ENCODE results near the gene RAB35.

- TF ChIP-seq MYC (IDR thresholded peaks at IDR 0.05; ENCODE audit: borderline replicate concordance, low read length), result no peak
- TF ChIP-seq POLR2A (IDR thresholded peaks at IDR 0.05; ENCODE audit: low read length), result no peak
- TF ChIP-seq, protein P1, sequence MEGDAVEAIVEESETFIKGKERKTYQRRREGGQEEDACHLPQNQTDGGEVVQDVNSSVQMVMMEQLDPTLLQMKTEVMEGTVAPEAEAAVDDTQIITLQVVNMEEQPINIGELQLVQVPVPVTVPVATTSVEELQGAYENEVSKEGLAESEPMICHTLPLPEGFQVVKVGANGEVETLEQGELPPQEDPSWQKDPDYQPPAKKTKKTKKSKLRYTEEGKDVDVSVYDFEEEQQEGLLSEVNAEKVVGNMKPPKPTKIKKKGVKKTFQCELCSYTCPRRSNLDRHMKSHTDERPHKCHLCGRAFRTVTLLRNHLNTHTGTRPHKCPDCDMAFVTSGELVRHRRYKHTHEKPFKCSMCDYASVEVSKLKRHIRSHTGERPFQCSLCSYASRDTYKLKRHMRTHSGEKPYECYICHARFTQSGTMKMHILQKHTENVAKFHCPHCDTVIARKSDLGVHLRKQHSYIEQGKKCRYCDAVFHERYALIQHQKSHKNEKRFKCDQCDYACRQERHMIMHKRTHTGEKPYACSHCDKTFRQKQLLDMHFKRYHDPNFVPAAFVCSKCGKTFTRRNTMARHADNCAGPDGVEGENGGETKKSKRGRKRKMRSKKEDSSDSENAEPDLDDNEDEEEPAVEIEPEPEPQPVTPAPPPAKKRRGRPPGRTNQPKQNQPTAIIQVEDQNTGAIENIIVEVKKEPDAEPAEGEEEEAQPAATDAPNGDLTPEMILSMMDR (IDR thresholded peaks at IDR 0.05), result no peak
- TF ChIP-seq POLR2AphosphoS2 (conservative IDR thresholded peaks at IDR 0.05; ENCODE audit: low read length), result no peak
- no peak for TF ChIP-seq HMGXB4 (CRISPR knock-in tag; IDR thresholded peaks at IDR 0.05; ENCODE audit: borderline replicate concordance)
- TF ChIP-seq HOXA7 (CRISPR knock-in tag; IDR thresholded peaks at IDR 0.05), result no peak
- TF ChIP-seq EHMT2 (IDR thresholded peaks at IDR 0.05; ENCODE audit: low read depth), result no peak
- TF ChIP-seq EP300 (IDR thresholded peaks at IDR 0.05), result no peak
- TF ChIP-seq CHD2 (IDR thresholded peaks at IDR 0.05; ENCODE audit: low read length, partially characterized antibody), result no peak
- no peak for TF ChIP-seq MAX (IDR thresholded peaks at IDR 0.05)
- TF ChIP-seq REST (IDR thresholded peaks at IDR 0.05), result no peak
- TF ChIP-seq BHLHE40 (IDR thresholded peaks at IDR 0.05; ENCODE audit: low read depth, low read length), result no peak
Observed at GRCh38 chr12:120159509-120160237, 43.1 kb upstream of the RAB35 start.

Measured in A549 (cell line).